Measurements from ENCODE around the gene LDLRAD3. TPM values are rescaled to one million over a fixed set of nuclear protein-coding genes. Genes with fewer than 3 reads are reported as not detected.
A peak's percentile ranks its signal among the peaks of the same experiment; 100 is the strongest.

Gene LDLRAD3
- total and polyA plus RNA-seq, 3 experiments from 2014 or later, result 0.09 to 0.44 TPM; not detected in 1

DNA sequence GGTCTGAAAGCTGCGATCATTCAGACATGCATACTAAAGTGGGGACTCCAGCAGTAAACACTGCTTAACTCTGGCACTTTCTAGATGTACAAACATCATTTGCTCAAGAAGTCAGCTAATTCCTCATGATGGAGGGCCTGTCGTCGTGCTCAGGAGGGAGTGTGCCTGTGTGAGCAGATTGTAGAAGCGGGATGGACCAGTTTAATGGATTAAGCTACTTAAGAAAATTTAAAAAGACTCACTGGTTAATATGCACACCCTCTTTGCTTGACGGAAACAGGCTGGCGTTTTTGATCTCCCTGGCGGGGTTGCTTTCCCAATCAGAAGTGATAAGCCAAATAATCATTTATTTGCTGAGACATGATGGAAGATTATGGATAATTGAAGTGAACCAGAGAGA lies 79.0 kb downstream of the LDLRAD3 start:
- H3K4me1 ChIP-seq (ENCODE audit: insufficient read depth, low read length), result no peaks in the 10 kb centered on the region
- H3K27ac ChIP-seq (ENCODE audit: low read depth, low read length), result no peak overlapping the region
- no peak overlapping the region for H3K4me3 ChIP-seq (ENCODE audit: low read length)
- ChIA-PET CTCF (interaction anchor here (0.8 kb wide), 1 partner anchor 16 kb away, joined by 3 read pairs; no protein-coding TSS in a partner anchor), POLR2A (interaction anchor here (0.6 kb wide), 1 partner anchor 442 kb away, joined by 3 read pairs; no protein-coding TSS in a partner anchor)
- H3K36me3 ChIP-seq (ENCODE audit: insufficient read depth, low read length), result no peaks in the 10 kb centered on the region
- no peaks in the 10 kb centered on the region for H3K9me3 Mint-ChIP-seq
- no peak overlapping the region for H3K27ac Mint-ChIP-seq
- no peak overlapping the region for H3K4me3 Mint-ChIP-seq
- DNase-seq, result no peak
- no peaks in the 10 kb centered on the region for H3K36me3 Mint-ChIP-seq
- H3K27me3 Mint-ChIP-seq, result peaks cover 4 to 8% of the 10 kb centered on the region in 2 donors
- no peaks in the 10 kb centered on the region for H3K9me3 ChIP-seq (ENCODE audit: low read length)
- no peaks in the 10 kb centered on the region for H3K27me3 ChIP-seq (ENCODE audit: insufficient read depth, low read length, poor library complexity, severe bottlenecking)
- no peaks in the 10 kb centered on the region for H3K4me1 Mint-ChIP-seq

- no peaks in the 10 kb centered on the region for H3K4me1 ChIP-seq (ENCODE audit: insufficient read depth, low read length)
- Mint-ChIP-seq H3K36me3 (no peaks in the 10 kb centered on the region), H3K4me1 (no peaks in the 10 kb centered on the region), H3K4me3 (no peak overlapping the region), H3K9me3 (no peaks in the 10 kb centered on the region), H3K27ac (no peak overlapping the region), H3K27me3 (peaks cover 7 to 8% of the 10 kb centered on the region in 2 donors)
- H3K36me3 ChIP-seq (ENCODE audit: insufficient read depth, low read length), result no peaks in the 10 kb centered on the region
- no peaks in the 10 kb centered on the region for H3K27me3 ChIP-seq (ENCODE audit: insufficient read depth, low read length, poor library complexity, severe bottlenecking)
- DNase-seq, result no peak
- H3K9me3 ChIP-seq (ENCODE audit: low read length), result no peaks in the 10 kb centered on the region
- H3K27ac ChIP-seq (ENCODE audit: low read depth, low read length), result no peak overlapping the region
- ChIA-PET CTCF (interaction anchor here (0.8 kb wide), 1 partner anchor 15 kb away, joined by 3 read pairs; no protein-coding TSS in a partner anchor), POLR2A (no interaction called here)
- H3K4me3 ChIP-seq (ENCODE audit: low read length), result no peak overlapping the region
Observed at GRCh38 chr11:36023922-36024321, 80.1 kb downstream of the LDLRAD3 start.

GRCh38 chr11:36024716-36025115 lies 80.9 kb downstream of the LDLRAD3 start:
- no peak for DNase-seq
- no peaks in the 10 kb centered on the region for H3K36me3 Mint-ChIP-seq
- H3K4me1 ChIP-seq (ENCODE audit: insufficient read depth, low read length), result no peaks in the 10 kb centered on the region
- H3K4me1 Mint-ChIP-seq, result no peaks in the 10 kb centered on the region
- CTCF ChIA-PET, result interaction anchor here (0.6 kb wide), 1 partner anchor 391 kb away, joined by 3 read pairs; no protein-coding TSS in a partner anchor
- H3K36me3 ChIP-seq (ENCODE audit: insufficient read depth, low read length), result no peaks in the 10 kb centered on the region
- no peaks in the 10 kb centered on the region for H3K27me3 ChIP-seq (ENCODE audit: insufficient read depth, low read length, poor library complexity, severe bottlenecking)
- H3K4me3 Mint-ChIP-seq, result no peak overlapping the region
- H3K27ac ChIP-seq (ENCODE audit: low read depth, low read length), result no peak overlapping the region
- no peaks in the 10 kb centered on the region for H3K9me3 Mint-ChIP-seq
- H3K27ac Mint-ChIP-seq, result no peak overlapping the region
- H3K27me3 Mint-ChIP-seq, result peaks cover 6 to 8% of the 10 kb centered on the region in 2 donors
- no peaks in the 10 kb centered on the region for H3K9me3 ChIP-seq (ENCODE audit: low read length)
- no peak overlapping the region for H3K4me3 ChIP-seq (ENCODE audit: low read length)
- POLR2A ChIA-PET, result no interaction called here

DNA sequence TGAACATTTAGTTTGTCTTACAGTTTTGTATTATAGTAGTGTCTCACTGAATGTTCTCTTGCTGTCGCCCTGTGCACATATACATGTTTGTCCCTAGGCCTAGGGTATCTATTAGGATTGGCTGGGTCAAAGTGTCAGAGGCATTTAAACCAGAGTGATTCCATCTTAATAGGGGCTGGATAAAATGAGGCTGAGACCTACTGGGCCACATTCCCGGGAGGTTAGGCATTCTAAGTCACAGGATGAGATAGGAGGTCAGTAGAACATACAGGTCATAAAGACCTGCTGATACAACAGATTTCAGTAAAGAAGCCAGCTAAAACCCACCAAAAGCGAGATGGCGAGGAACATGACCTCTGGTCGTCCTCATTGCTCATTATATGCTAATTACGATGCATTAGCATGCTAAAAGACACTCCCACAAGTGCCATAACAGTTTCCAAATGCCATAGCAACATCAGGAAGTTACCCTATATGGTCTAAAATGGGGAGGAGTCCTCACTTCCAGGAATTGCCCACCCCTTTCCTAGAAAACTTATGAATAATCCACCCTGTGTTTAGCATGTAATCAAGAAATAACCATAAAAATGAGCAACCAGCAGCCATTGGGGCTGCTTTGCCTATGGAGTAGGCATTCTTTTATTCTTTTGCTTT lies 82.6 kb downstream of the LDLRAD3 start:
- no peaks in the 10 kb centered on the region for H3K27me3 ChIP-seq (ENCODE audit: insufficient read depth, low read length, poor library complexity, severe bottlenecking)
- Mint-ChIP-seq H3K4me3 (no peak overlapping the region), H3K27me3 (peaks cover 4 to 5% of the 10 kb centered on the region in 2 donors), H3K27ac (peak overlapping the region in 1 of 8 donors; percentile 16), H3K4me1 (no peaks in the 10 kb centered on the region), H3K9me3 (no peaks in the 10 kb centered on the region), H3K36me3 (no peaks in the 10 kb centered on the region)
- H3K36me3 ChIP-seq (ENCODE audit: insufficient read depth, low read length), result no peaks in the 10 kb centered on the region
- no peak overlapping the region for H3K4me3 ChIP-seq (ENCODE audit: low read length)
- no peak overlapping the region for H3K27ac ChIP-seq (ENCODE audit: low read depth, low read length)
- H3K4me1 ChIP-seq (ENCODE audit: insufficient read depth, low read length), result no peaks in the 10 kb centered on the region
- CTCF ChIA-PET, result no interaction called here
- POLR2A ChIA-PET, result no interaction called here
- H3K9me3 ChIP-seq (ENCODE audit: low read length), result no peaks in the 10 kb centered on the region
- no peak for DNase-seq

DNA sequence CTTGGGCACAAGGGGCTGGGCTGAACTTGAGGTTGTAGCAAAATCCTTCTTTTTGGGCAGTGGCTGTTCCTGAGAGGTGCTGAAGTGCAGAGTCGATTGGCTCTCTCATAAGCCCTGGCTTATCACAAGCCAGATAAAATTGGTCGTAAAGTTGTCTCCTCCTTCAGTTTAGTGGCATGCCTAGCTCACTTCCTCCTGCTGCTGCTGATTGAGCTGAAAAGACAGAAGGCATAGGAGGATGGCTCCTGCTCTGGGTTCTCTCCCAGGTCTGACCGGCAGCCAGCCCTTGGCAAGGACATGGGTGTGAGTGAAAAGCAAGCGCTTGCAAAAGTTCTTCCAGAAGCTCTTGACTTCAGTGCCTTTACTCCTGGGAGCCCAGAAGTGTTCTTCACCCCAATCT lies 83.9 kb downstream of the LDLRAD3 start:
- no peaks in the 10 kb centered on the region for H3K9me3 Mint-ChIP-seq

DNA sequence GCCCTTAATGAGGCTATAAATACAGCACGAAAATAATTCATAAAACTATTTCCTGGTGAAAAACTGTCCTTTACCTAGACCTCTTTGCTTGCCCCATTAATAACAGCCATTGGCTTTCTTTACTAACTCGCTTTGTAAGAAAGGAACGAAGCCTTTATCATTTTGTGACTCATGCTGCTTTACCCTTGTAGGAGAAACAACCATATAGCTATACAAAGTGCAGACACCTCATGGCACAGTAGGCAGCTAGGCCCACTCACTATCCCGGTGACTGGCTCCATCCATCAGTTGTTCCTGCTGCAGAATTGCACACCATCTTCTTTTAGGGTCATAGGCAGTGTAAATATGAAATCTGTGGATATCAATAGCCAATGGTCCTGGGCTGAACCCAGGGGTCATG lies 85.8 kb downstream of the LDLRAD3 start:
- H3K4me3 Mint-ChIP-seq, result no peak overlapping the region
- H3K9me3 Mint-ChIP-seq, result no peaks in the 10 kb centered on the region
- CTCF ChIA-PET, result no interaction called here
- no peaks in the 10 kb centered on the region for H3K36me3 Mint-ChIP-seq
- H3K36me3 ChIP-seq (ENCODE audit: insufficient read depth, low read length), result no peaks in the 10 kb centered on the region
- H3K4me3 ChIP-seq (ENCODE audit: low read length), result no peak overlapping the region
- peaks cover 4 to 5% of the 10 kb centered on the region in 2 donors for H3K27me3 Mint-ChIP-seq
- no peak overlapping the region for H3K27ac Mint-ChIP-seq
- no peak for DNase-seq
- H3K4me1 ChIP-seq (ENCODE audit: insufficient read depth, low read length), result no peaks in the 10 kb centered on the region
- H3K9me3 ChIP-seq (ENCODE audit: low read length), result no peaks in the 10 kb centered on the region
- POLR2A ChIA-PET, result no interaction called here
- H3K27me3 ChIP-seq (ENCODE audit: insufficient read depth, low read length, poor library complexity, severe bottlenecking), result no peaks in the 10 kb centered on the region
- H3K4me1 Mint-ChIP-seq, result no peaks in the 10 kb centered on the region
- H3K27ac ChIP-seq (ENCODE audit: low read depth, low read length), result no peak overlapping the region

More for the DNA sequence above, 83.9 kb downstream of the LDLRAD3 start:
- Histone ChIP-seq H3K27me3 (ENCODE audit: insufficient read depth, low read length, poor library complexity, severe bottlenecking) (no peaks in the 10 kb centered on the region), H3K27ac (ENCODE audit: low read depth, low read length) (no peak overlapping the region), H3K4me1 (ENCODE audit: insufficient read depth, low read length) (no peaks in the 10 kb centered on the region), H3K36me3 (ENCODE audit: insufficient read depth, low read length) (no peaks in the 10 kb centered on the region), H3K4me3 (ENCODE audit: low read length) (no peak overlapping the region), H3K9me3 (ENCODE audit: low read length) (no peaks in the 10 kb centered on the region)
- Mint-ChIP-seq H3K4me3 (no peak overlapping the region), H3K27me3 (peaks cover 4 to 5% of the 10 kb centered on the region in 2 donors), H3K27ac (no peak overlapping the region), H3K4me1 (no peaks in the 10 kb centered on the region), H3K36me3 (no peaks in the 10 kb centered on the region)
- ChIA-PET CTCF (no interaction called here), POLR2A (no interaction called here)
- no peak for DNase-seq

GRCh38 chr11:36030731-36031281 lies 86.9 kb downstream of the LDLRAD3 start:
- Histone ChIP-seq H3K27ac (ENCODE audit: low read depth, low read length) (no peak overlapping the region), H3K4me3 (ENCODE audit: low read length) (no peak overlapping the region), H3K36me3 (ENCODE audit: insufficient read depth, low read length) (no peaks in the 10 kb centered on the region), H3K4me1 (ENCODE audit: insufficient read depth, low read length) (no peaks in the 10 kb centered on the region), H3K9me3 (ENCODE audit: low read length) (no peaks in the 10 kb centered on the region), H3K27me3 (ENCODE audit: insufficient read depth, low read length, poor library complexity, severe bottlenecking) (no peaks in the 10 kb centered on the region)
- Mint-ChIP-seq H3K27me3 (peaks cover 4 to 5% of the 10 kb centered on the region in 2 donors), H3K36me3 (no peaks in the 10 kb centered on the region), H3K9me3 (no peaks in the 10 kb centered on the region), H3K4me3 (no peak overlapping the region), H3K4me1 (no peaks in the 10 kb centered on the region), H3K27ac (no peak overlapping the region)
- CTCF ChIA-PET, result no interaction called here
- POLR2A ChIA-PET, result no interaction called here
- no peak for DNase-seq

- ChIA-PET CTCF (no interaction called here), POLR2A (no interaction called here)
- H3K9me3 ChIP-seq (ENCODE audit: low read length), result no peaks in the 10 kb centered on the region
- H3K4me1 ChIP-seq (ENCODE audit: insufficient read depth, low read length), result no peaks in the 10 kb centered on the region
- no peaks in the 10 kb centered on the region for H3K36me3 ChIP-seq (ENCODE audit: insufficient read depth, low read length)
- DNase-seq, result no peak
- Mint-ChIP-seq H3K4me1 (no peaks in the 10 kb centered on the region), H3K27me3 (peaks cover 0 to 4% of the 10 kb centered on the region in 2 donors), H3K4me3 (no peak overlapping the region), H3K36me3 (no peaks in the 10 kb centered on the region), H3K9me3 (no peaks in the 10 kb centered on the region), H3K27ac (no peak overlapping the region)
- H3K27ac ChIP-seq (ENCODE audit: low read depth, low read length), result no peak overlapping the region
- H3K4me3 ChIP-seq (ENCODE audit: low read length), result no peak overlapping the region
- H3K27me3 ChIP-seq (ENCODE audit: insufficient read depth, low read length, poor library complexity, severe bottlenecking), result no peaks in the 10 kb centered on the region
Observed at GRCh38 chr11:36033082-36033751, 89.4 kb downstream of the LDLRAD3 start.
